Endometrium (tissue), 2 donors: ENCODE measurements around the gene NDUFAF2.
"Not testable (repeated sequence)": the region's sequence is repeated elsewhere in the genome, so short reads cannot be mapped to it uniquely, and the experiment has no call there.

ENCODE experiments used
- FAIRE-seq: peaks from 2 replicates; lab custom pipeline; 2012; peaks lifted over from hg19 to GRCh38; lab: Jason Lieb, UNC
- donor health status: control.
- donor health status: control.

NDUFAF2 gene

DNA sequence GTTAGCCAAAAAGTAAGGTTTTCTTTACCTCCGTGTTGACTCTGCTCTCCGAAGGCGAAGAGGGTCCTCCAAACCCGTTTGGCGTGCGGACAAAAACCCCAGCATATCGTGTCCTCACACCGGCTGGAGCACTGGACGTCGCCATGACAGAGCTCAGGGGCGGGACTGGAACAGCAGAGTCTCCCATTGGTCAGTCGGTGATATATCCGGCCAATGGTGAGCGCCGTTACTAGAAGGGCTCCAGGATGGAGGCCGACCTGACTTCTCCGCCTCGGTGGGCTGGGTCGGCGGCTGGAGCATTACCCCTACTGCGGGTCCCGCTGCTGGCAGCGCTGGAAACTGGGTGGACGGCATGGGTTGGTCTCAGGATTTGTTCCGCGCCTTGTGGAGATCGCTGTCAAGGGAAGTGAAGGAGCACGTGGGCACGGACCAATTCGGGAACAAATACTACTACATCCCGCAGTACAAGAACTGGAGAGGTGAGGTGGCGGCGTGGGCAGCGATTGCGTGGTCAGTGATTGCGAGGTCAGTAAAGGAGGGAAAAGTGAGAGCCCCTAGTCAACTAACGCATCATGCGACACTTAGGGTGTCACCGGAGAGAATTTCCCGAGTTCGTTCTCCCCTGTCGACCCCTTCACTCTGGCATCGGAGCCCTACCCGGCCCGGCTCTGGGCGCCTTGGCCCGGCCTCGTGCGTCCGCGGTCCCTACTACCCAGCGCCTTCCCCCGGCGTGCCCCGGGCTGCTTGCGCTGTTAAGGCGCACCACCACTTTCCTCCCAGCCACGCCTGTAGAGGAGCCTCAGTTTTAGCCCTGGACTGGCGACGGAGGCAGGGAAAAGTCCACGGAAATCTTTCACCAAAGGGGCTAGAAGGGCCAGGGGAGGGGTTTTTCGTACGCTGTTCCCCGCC lies at the start of gene NDUFAF2, which contains the start of gene ERCC8:
TSS of gene NDUFAF2 (plus strand) at position 302 of the 909 bp plus-strand sequence. CDS start at position 353, 51 bp downstream.
TSS of gene ERCC8 (minus strand) at position 167 of the 909 bp plus-strand sequence. CDS start at position 105, 62 bp downstream.
- FAIRE-seq: peak; percentile 93

GRCh38 chr5:60896991-60897390 lies 48.0 kb upstream of the NDUFAF2 start:
- no peak for FAIRE-seq

DNA sequence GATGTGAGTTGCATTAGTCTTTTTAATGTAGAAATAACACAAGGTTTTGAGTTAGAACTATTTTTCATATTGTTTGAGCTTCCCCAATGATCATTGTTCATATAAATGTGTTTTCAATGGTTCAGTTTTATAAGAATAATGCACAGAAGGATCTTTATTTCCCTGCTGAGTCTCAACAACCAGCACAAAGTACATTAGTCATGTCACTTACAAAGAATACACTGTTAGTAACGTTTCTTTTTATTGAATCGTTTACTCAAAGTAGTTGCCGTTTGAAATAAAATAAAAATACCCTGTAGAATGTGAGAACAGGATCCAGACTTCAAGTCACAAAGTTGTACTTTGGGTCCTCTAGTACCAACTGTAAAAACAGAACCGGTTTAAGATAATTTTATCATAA lies 41.6 kb upstream of the NDUFAF2 start:
- FAIRE-seq: no peak

GRCh38 chr5:60916646-60917045 lies 28.4 kb upstream of the NDUFAF2 start:
- no peak for FAIRE-seq

DNA sequence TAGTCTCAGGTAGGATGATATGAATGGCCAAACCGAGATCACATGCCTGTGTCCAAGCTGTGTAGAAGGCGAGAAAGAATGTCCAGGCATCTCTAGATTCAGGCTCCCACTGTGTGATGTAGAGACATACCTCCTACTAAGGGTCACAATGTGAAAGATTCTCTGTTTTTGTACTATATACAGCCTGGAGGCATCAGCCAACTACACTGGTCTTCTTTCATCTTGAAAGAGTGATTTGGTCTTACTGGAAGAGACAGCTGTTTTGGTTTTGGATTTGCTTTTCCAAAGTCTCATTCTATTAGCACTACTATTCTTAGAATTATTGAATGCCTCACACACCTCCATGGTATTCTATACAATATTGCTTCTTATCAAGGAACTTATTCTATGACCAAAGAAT lies 26.5 kb upstream of the NDUFAF2 start:
- no peak for FAIRE-seq

DNA sequence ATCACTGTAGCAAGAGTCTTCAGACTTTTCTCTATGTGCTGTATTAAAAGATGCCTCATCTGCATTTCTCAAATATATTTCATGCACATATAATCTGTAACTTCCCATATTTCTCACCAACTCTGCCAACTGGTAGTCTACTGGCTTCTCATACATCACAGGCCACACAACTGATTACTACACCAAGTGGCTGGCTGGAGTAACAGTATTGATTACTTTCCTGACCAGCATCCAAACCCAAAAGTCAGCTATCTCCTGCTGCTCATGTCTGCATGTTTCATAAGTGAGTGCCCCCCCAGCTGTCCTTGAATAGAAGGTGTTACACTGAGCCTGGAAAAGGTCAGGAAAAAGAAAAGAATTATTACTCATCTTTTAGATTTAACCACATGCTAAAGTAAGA lies 17.6 kb upstream of the NDUFAF2 start:
- FAIRE-seq: no peak

GRCh38 chr5:60929024-60929423 lies 16.0 kb upstream of the NDUFAF2 start:
- FAIRE-seq: no peak

GRCh38 chr5:60943624-60944023 lies 1.4 kb upstream of the NDUFAF2 start:
- FAIRE-seq: no peak

DNA sequence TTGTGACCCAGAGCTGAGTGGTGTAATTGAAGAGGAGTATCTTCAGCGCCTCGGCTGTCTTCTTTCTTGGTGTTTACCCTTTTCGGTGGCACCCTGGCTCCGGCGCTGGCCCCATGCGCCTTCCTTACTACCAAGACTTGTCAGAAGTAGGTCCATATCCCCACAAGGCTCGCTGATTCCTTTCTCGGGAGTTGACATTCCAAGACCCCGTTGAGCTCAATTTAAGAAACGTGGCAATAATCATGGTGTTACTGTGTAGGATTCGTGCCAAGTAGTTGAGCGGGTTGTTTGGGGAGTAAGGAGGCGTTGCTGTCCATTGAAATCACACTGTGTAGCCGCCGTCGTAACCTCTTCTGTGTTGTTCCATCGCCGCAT lies 795 bp downstream of the NDUFAF2 start:
- FAIRE-seq: no peak

DNA sequence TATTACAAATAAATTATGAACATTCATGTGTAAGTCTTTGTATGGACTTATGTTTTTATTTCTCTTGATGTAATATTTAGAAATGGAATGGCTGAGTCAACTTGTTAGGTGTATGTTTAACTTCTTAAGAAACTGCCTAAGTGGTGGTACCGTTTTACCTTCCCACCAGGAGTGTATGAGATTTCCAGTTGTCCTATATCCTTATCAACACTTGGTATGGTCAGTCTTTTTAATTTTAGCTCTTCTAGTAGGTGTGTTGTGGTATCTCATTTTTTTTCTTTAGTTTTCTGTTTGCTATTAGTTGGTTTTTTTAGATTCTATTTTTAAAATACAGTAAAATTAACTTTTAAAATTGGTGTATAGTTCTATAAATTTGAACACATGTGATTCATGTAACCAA lies 3.7 kb downstream of the NDUFAF2 start:
- no peak for FAIRE-seq

GRCh38 chr5:60955239-60955638 lies 10.2 kb downstream of the NDUFAF2 start:
- FAIRE-seq: no peak

DNA sequence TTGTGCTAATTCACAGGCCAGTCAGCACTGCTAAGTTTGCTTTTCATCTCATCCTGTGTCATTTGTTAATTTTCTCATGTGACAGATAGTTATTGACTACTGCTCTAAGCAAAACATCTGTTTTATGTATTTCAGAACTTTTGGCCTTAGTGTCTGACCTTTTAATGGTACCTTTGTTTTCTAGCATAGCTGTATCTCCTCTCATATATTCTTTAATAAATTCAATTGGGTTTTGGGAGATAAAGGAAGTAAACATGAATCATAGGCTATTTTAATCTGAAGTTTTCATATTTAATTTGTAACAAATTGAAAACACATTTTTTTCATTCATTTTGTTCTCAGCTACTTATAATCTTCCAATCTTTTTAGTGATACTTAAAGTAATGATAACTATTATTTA lies 13.1 kb downstream of the NDUFAF2 start:
- no peak for FAIRE-seq

DNA sequence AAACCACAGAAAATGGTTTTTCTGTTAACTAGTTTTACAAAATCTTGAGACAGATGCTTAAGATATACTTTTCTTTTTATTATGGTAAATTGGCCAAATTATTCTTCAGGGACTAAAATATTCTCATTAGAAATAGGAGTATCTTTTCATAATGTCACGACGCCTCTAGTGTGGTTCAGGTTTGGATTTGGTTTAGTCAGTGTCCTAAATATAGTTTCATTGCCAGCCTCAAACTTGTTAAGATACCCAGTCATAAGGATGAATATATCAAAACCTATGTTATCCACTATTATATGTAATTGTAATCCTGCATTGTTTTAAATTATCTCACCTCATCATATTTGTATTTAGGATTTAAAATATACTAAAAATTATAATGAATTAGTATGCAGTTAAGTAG lies 13.7 kb downstream of the NDUFAF2 start:
- FAIRE-seq: no peak

DNA sequence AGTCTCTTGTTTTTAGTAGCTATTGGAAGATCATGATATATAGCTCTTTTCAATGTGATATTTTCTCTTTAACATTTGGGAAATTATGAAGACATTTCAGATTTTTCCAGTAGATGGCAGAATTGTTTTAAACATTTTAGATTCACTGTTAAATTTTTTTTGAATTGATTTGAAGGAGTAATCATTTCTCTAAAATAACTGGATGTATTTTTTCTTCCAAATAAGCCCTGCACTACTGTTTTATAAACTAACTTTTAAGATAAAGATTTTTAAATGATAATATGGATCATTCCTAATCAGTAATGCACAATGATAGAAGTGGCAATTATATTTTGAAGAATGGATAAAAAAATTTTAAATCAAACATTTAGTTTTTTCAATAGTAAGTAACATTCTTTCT lies 14.2 kb downstream of the NDUFAF2 start:
- FAIRE-seq: peak; percentile 94

- FAIRE-seq: peak; percentile 12
These were observed 15.6 kb downstream of the NDUFAF2 start for GRCh38 chr5:60960591-60960990.

GRCh38 chr5:60961685-60962084 lies 16.7 kb downstream of the NDUFAF2 start:
- no peak for FAIRE-seq

- no peak for FAIRE-seq
These were observed 27.2 kb downstream of the NDUFAF2 start for GRCh38 chr5:60972231-60972630.

- FAIRE-seq: no peak
These were observed 33.1 kb downstream of the NDUFAF2 start for GRCh38 chr5:60977956-60978737.

GRCh38 chr5:60978968-60979367 lies 34.0 kb downstream of the NDUFAF2 start:
- FAIRE-seq: no peak

GRCh38 chr5:60980511-60980910 lies 35.5 kb downstream of the NDUFAF2 start:
- no peak for FAIRE-seq

GRCh38 chr5:60982127-60982526 lies 37.1 kb downstream of the NDUFAF2 start:
- FAIRE-seq: not testable (repeated sequence)

- no peak for FAIRE-seq
These were observed 44.8 kb downstream of the NDUFAF2 start for GRCh38 chr5:60989790-60990189.

DNA sequence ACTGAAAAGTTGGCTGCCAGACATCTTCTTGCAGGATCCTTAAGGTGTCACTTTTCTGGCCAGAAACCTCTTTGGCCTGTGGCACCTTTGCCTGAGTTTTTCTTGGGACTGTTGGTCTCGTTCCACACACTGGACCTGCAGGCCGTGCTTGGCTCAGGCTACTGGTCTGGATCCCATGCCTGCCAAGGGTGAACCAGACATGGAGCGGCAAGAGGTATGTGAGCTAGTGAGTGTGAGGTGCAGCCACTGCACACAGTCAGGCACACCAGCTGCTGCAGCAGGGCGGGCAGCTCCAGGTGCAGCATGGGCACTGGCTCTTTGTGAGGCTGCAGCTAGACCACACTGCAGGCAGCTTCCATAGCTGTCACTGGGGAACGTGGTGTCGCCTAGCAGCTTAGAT lies 47.9 kb downstream of the NDUFAF2 start:
- no peak for FAIRE-seq
